Colon (tissue), 2 donors: ENCODE data around the gene CYLD.

Source experiments
- FAIRE-seq: peaks from 2 replicates; lab custom pipeline; 2012; peaks lifted over from hg19 to GRCh38; lab: Jason Lieb, UNC
- donor health status: control.
- donor health status: control.

The CYLD gene

GRCh38 chr16:50821586-50821985 lies 79.7 kb downstream of the CYLD start:
- no peak for FAIRE-seq

GRCh38 chr16:50822671-50823070 lies 80.8 kb downstream of the CYLD start:
- no peak for FAIRE-seq

- FAIRE-seq, result no peak
Measured at GRCh38 chr16:50826797-50827316, 85.0 kb downstream of the CYLD start.

GRCh38 chr16:50828164-50828702 lies 86.3 kb downstream of the CYLD start:
- no peak for FAIRE-seq

GRCh38 chr16:50830698-50831097 lies 88.8 kb downstream of the CYLD start:
- FAIRE-seq, result no peak

DNA sequence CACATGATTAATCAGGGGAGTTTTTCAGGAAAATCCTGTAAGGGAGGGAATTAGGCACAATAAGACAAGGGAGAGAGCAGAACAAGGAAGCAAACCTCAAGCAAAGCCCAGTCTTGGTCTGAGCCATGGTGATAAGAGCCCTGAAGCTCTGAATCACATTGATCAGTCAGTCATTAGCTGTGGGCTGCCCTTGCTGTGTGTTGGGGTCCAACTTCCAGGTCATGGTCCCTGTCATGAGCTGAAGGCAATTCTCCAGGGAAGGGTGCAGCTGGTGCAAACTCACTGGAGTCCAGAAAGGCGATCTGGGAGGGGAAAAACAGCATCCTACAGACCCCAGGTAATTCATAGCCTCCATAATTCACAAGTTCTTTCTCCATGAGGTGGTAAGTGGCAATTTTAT lies 89.9 kb downstream of the CYLD start:
- no peak for FAIRE-seq

GRCh38 chr16:50833929-50834328 lies 92.0 kb downstream of the CYLD start:
- FAIRE-seq, result no peak

GRCh38 chr16:50834701-50835100 lies 92.8 kb downstream of the CYLD start:
- FAIRE-seq, result no peak

- no peak for FAIRE-seq
Measured at GRCh38 chr16:50835358-50836060, 93.6 kb downstream of the CYLD start.

GRCh38 chr16:50836121-50836621 lies 94.3 kb downstream of the CYLD start:
- no peak for FAIRE-seq

DNA sequence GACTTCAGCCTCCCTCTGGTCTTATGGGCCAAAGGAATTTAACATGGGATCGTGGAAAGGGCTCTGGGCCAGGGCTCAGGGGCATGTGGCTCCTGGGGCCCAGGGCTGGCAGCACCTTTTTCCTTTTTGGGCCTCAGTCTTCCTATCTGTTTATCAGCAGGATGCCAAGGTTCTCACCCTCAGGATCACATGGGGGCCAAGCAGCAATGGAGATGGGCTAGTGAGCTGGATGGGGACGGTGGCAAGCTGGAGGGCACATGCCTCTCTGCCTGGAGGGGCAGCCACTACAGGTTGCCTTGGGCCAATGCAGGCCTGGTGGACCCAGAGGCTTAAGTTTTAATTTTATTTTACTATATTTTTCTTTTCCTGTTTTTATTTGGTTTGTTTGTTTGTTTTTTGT lies 95.4 kb downstream of the CYLD start:
- no peak for FAIRE-seq

DNA sequence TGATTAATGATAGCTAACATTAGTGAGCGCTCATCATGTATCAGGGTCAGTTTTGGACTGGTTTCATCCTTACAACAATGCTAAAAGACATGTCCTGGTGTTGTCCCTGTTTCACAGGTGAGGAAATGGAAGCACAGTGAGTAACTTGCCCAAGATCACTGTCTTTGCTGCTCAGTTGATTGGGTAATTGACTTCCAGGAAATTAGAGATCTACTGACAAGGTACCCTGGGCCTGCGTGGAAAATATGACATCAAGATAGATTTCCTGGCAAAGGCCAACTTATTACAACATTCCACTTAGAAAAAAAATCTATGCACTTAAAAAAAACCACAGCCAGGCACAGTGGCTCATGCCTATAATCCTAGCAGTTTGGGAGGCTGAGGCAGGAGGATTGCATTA lies 96.3 kb downstream of the CYLD start:
- no peak for FAIRE-seq

DNA sequence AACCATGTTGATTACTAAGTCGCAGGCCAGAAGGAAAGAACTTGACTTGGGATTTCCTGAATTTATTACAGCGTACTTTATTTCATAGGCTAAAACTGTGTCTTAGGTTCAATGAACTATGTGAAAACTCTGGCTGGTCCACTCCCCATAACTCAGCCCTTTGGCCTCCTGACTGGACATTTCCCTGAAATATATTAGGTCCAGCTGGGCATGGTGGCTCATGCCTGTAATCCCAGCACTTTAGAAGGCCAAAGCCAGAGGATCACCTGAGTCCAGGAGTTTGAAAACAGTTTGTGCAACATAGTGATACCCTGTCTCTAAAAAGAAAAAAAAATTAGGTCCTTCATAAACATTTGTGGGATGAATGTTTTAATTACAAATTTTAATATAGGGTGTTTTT lies 97.0 kb downstream of the CYLD start:
- FAIRE-seq, result no peak

GRCh38 chr16:50839356-50839755 lies 97.5 kb downstream of the CYLD start:
- FAIRE-seq, result no peak

- FAIRE-seq, result no peak
Measured at GRCh38 chr16:50839920-50840729, 98.2 kb downstream of the CYLD start.

DNA sequence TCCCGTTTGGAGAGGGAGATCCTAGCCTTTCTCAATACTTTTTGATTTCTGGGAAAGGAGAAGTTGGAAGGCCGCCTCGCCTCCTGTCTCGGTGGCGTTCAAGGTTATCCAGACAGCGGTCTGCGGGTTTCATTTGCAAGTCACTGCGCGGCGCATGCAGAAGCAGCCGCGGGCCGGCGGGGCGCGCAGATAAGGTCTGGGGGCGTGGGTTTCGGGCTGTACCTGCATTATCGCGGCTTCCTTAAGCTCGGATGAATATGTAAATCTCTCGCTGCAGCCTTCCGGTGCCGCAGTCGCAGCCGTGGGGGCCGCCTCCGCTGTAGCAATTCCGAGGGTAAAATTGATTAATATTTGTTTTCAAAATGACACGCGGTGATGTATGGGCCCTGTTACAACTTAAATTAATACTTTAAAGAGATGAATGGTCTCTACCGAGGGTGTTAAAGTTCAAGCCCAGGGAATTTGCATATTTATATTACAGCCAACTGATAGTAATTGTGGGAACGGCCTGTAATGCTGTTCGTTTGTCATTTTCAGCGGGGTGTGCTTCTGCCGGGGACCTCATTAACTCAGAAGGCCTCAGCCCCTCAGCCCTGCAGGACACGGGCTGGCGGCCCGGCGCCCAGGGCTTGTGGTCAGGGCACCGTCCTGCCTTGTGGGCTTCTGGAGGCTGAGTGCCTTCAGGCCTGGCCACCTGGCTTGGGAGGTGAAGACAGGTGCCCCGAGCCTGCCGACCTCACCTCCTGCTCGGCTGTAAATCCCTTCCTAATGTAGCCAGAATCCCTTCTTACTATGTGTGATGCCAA lies 99.4 kb downstream of the CYLD start:
- no peak for FAIRE-seq

DNA sequence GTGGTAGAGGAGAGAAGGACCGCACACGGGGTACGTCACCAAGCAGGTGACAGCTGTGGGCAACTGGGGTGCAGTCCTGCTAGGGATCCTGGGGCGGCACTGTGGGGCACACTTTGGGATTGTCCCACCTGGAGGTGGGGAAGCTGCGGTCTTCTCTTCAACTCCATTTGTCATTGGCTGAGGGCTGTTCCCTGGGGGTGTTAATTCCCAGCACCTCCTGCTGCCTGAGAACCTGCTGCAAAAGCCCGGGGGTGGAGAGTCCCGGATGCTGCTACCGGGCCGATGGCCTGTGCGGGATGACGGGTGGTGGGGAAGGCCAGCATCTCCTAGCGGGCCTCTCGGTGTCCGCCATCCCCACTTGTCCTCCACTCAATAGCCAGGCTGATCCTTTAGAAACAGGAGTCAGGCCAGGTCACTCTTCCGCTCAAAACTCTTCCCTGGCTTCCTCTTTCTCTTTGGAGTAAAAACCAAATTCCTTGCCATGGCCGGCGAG lies 100.2 kb downstream of the CYLD start:
- no peak for FAIRE-seq

GRCh38 chr16:50842589-50842988 lies 100.7 kb downstream of the CYLD start:
- no peak for FAIRE-seq

DNA sequence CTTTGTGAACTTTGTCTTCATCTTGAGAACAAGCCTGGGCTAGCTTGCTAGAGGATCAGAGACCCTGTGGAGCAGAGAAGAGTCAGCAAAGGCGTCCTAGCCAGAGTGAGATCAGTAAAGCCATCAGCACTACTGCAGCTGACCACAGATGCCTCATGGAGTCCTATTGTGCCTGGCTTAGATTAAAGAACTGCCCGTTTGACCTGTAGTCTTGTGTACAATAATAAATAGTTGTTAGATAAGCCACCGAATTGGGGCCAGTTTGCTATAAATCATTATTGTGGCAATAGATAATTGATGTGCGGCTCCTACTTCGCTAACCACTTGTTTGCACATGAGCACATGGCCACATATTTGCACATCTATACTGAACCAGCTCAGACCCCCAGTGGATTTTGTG lies 103.0 kb downstream of the CYLD start:
- no peak for FAIRE-seq

- FAIRE-seq, result no peak
Measured at GRCh38 chr16:50845296-50845695, 103.4 kb downstream of the CYLD start.

DNA sequence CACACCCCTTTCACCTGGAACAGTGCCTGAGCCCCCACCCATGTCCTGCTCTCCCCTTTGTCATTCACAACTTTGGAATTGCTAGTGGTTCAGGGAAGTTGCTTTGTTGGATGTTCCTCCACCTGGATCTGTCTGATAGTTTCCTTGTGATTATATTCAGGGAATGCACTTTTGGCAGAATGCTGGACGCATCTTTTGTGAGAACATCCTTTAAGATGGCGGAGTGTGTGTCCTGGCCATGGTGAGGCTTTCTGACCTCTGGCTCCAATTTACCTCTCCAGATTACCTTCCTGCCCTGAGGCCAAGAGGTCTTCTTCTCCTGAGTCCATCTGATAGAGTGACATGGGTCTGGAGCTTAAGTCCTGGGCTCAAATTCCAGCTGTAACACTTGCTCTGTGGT lies 104.6 kb downstream of the CYLD start:
- no peak for FAIRE-seq

GRCh38 chr16:50847166-50847565 lies 105.3 kb downstream of the CYLD start:
- FAIRE-seq, result no peak
